HL-60/S4 (cell line): ENCODE results near the gene ALDH8A1.

Experiments used
- in situ Hi-C: fragments of 300-500 bp; cut with MboI; formaldehyde crosslinking; loops from 2 replicates; pipeline ENCODE4 v1.14.3; 2022; ENCODE audit warnings: low sequenced_read_pairs

ALDH8A1 gene

GRCh38 chr6:134951494-134952263, 1.8 kb upstream of the ALDH8A1 start:
- in situ Hi-C loops, result no loop called here

- in situ Hi-C loops, result no loop called here
These were observed 581 bp upstream of the ALDH8A1 start for GRCh38 chr6:134950482-134950881.

- in situ Hi-C loops, result no loop called here
These were observed 1.2 kb downstream of the ALDH8A1 start for GRCh38 chr6:134948691-134949090.

GRCh38 chr6:134948142-134948541, 1.8 kb downstream of the ALDH8A1 start:
- in situ Hi-C loops, result no loop called here

GRCh38 chr6:134945045-134945444, 4.9 kb downstream of the ALDH8A1 start:
- in situ Hi-C loops, result no loop called here

GRCh38 chr6:134943522-134944111, 6.3 kb downstream of the ALDH8A1 start:
- in situ Hi-C loops, result no loop called here

GRCh38 chr6:134938896-134939295, 11.0 kb downstream of the ALDH8A1 start:
- in situ Hi-C loops, result no loop called here

GRCh38 chr6:134937426-134937825, 12.5 kb downstream of the ALDH8A1 start:
- in situ Hi-C loops, result no loop called here

GRCh38 chr6:134936931-134937330, 13.0 kb downstream of the ALDH8A1 start:
- in situ Hi-C loops, result no loop called here

- in situ Hi-C loops, result no loop called here
These were observed 13.4 kb downstream of the ALDH8A1 start for GRCh38 chr6:134936476-134936875.

GRCh38 chr6:134934793-134935485, 15.0 kb downstream of the ALDH8A1 start:
- in situ Hi-C loops, result no loop called here

GRCh38 chr6:134932535-134933470, 17.1 kb downstream of the ALDH8A1 start:
- in situ Hi-C loops, result no loop called here

- in situ Hi-C loops, result no loop called here
These were observed 17.8 kb downstream of the ALDH8A1 start for GRCh38 chr6:134932098-134932497.

GRCh38 chr6:134930463-134930862, 19.4 kb downstream of the ALDH8A1 start:
- in situ Hi-C loops, result no loop called here

GRCh38 chr6:134928151-134928900, 21.6 kb downstream of the ALDH8A1 start:
- in situ Hi-C loops, result no loop called here

- in situ Hi-C loops, result no loop called here
These were observed 24.1 kb downstream of the ALDH8A1 start for GRCh38 chr6:134925800-134926199.

- in situ Hi-C loops, result no loop called here
These were observed 28.1 kb downstream of the ALDH8A1 start for GRCh38 chr6:134921721-134922261.

GRCh38 chr6:134921276-134921675, 28.6 kb downstream of the ALDH8A1 start:
- in situ Hi-C loops, result no loop called here

GRCh38 chr6:134920422-134920821, 29.5 kb downstream of the ALDH8A1 start:
- in situ Hi-C loops, result no loop called here

- in situ Hi-C loops, result no loop called here
These were observed 31.4 kb downstream of the ALDH8A1 start for GRCh38 chr6:134918418-134918961.
